ENCODE measurements around the gene SYP.
"Not testable (repeated sequence)": the region's sequence is repeated elsewhere in the genome, so short reads cannot be mapped to it uniquely, and the experiment has no call there.

Gene SYP

GRCh38 chrX:49155243-49155899 lies 44.6 kb downstream of the SYP start:
- DNase-seq (ENCODE audit: low read depth): no peak
- peak overlapping the region; percentile 59 for H3K4me3 ChIP-seq (ENCODE audit: low read depth, low read length)
- TF ChIP-seq, protein P1, sequence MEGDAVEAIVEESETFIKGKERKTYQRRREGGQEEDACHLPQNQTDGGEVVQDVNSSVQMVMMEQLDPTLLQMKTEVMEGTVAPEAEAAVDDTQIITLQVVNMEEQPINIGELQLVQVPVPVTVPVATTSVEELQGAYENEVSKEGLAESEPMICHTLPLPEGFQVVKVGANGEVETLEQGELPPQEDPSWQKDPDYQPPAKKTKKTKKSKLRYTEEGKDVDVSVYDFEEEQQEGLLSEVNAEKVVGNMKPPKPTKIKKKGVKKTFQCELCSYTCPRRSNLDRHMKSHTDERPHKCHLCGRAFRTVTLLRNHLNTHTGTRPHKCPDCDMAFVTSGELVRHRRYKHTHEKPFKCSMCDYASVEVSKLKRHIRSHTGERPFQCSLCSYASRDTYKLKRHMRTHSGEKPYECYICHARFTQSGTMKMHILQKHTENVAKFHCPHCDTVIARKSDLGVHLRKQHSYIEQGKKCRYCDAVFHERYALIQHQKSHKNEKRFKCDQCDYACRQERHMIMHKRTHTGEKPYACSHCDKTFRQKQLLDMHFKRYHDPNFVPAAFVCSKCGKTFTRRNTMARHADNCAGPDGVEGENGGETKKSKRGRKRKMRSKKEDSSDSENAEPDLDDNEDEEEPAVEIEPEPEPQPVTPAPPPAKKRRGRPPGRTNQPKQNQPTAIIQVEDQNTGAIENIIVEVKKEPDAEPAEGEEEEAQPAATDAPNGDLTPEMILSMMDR (IDR thresholded peaks at IDR 0.05; ENCODE audit: low read depth, low read length, missing control alignments): no peak

DNA sequence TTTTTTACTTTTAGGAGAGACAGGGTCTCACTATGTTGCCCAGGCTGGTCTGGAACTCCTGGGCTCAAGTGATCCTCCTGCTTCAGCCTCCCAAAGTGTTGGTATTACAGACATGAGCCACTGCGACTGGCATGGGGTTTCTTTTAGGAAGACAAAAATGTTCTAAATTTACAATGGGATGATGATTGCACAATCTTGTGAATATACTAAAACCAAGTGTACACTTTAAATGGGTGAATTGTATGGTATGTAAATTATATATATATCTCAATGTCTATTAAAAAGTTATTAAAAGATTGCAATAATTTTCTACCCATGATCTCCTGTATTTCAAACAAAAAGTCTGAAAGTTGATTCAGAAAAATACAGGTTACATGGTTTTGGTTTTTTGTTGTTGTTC lies 46.5 kb downstream of the SYP start:
- TF ChIP-seq, protein P1 (IDR thresholded peaks at IDR 0.05; ENCODE audit: low read depth, low read length, missing control alignments): no peak
- DNase-seq (ENCODE audit: low read depth): no peak
- no peak overlapping the region for H3K4me3 ChIP-seq (ENCODE audit: low read depth, low read length)

DNA sequence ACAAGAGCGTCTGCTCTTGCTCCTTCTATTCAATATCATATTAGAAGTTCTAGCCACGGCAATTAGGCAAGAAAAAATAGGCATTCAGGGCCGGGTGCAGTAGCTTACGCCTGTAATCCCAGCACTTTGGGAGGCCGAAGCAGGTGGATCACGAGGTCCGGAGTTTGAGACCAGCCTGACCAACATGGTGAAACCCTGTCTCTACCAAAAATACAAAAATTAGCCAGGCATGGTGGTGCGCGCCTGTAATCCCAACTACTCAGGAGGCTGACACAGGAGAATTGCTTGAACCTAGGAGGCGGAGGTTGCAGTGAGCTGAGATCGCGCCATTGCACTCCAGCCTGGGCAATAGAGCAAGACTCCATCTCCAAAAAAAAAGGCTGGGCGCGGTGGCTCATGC lies 50.7 kb downstream of the SYP start:
- H3K4me3 ChIP-seq (ENCODE audit: low read depth, low read length); DNase-seq (ENCODE audit: low read depth): not testable (repeated sequence)

DNA sequence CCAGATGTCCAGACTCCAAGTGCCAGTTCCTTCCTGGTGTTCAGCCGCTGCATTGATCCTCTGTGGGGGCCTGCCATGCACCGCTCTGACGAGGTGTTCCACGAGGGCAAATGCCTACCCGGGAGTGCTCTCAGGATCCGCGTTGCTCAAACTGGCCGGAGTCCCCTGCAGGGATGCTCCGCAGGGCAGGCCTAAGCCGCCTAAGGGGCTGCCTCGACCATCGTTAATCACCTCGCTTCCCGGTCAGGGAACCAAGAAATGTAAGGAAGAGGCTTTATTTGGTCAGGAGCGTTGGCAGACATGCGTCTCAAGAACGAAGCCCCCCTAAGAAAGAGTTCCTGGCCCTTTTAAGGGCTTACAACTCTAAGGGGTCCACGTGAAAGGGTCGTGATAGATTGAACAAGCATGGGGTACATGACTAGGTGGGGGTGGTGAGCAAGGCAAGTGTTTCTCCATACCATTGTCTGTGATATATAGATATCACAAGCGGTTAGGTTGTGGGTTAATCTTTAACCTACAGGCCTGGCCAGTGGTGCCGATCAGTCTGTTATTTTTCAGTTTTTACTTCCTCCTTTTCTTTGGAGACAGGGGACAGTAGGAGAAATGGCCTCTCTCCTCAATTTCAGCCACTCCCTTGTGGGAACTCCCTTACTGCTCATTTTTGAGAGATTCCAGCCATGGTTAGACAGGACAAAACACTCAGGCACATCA lies 51.4 kb downstream of the SYP start:
- H3K4me3 ChIP-seq (ENCODE audit: low read depth, low read length); DNase-seq (ENCODE audit: low read depth): not testable (repeated sequence)

GRCh38 chrX:49147936-49148335 lies 52.1 kb downstream of the SYP start:
- TF ChIP-seq, protein P1 (IDR thresholded peaks at IDR 0.05; ENCODE audit: low read depth, low read length, missing control alignments): no peak
- no peak overlapping the region for H3K4me3 ChIP-seq (ENCODE audit: low read depth, low read length)

DNA sequence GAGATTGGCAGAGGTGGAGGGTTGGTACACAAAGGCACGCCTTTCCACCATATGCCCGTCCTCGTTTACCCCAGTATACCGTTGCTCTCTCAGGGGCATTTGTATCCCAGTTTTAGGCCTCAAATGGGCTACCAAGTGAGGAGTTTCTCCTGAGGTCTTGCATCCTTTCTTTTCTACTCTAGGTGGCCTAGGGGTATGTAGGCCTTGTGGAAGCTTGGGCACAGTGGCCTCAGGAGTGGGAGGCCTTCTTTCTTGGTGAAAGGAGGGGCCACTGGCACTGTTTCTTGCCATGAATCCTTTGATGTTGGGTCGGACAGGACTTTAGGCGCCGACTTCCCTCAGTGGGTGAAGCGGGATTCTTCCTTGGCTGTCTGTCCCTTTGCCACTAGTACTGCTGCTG lies 52.7 kb downstream of the SYP start:
- H3K4me3 ChIP-seq (ENCODE audit: low read depth, low read length): no peak overlapping the region
- TF ChIP-seq, protein P1 (IDR thresholded peaks at IDR 0.05; ENCODE audit: low read depth, low read length, missing control alignments): no peak
- no peak for DNase-seq (ENCODE audit: low read depth)

More at GRCh38 chrX:49147936-49148335, 52.1 kb downstream of the SYP start:
- DNase-seq (ENCODE audit: low read depth): no peak

- DNase-seq (ENCODE audit: low read depth); H3K4me3 ChIP-seq (ENCODE audit: low read depth, low read length): not testable (repeated sequence)
Measured at GRCh38 chrX:49143154-49143553, 56.8 kb downstream of the SYP start.

DNA sequence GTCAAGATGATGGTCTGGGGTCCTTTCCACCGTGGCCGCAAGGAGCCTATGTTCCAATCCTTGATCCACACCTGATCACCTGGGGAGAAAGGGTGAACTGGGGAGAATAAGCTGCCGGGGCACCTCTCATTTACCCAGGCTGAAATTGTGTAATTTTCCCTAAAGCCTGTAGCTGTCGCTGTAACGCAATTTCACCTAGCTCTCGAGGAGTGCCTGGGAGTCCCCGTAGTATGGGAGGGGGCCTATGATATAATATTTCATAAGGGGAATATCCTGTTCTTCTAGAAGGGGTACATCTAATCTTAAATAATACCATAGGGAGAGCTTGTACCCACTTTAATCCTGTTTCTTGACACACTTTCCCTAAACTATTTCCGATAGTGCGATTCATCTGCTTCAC lies 57.7 kb downstream of the SYP start:
- TF ChIP-seq, protein P1 (IDR thresholded peaks at IDR 0.05; ENCODE audit: low read depth, low read length, missing control alignments): peak; percentile 2
- H3K4me3 ChIP-seq (ENCODE audit: low read depth, low read length); DNase-seq (ENCODE audit: low read depth): not testable (repeated sequence)

Data from GM12864 (cell line).